H1 (cell line): ENCODE measurements around the gene C1QTNF1. TPM values are rescaled to one million over a fixed set of nuclear protein-coding genes. Genes with fewer than 3 reads are reported as not detected.

Experiments
- CHD1 ChIP-seq: IDR thresholded peaks from 2 replicates; pipeline ENCODE4 v1.6.1; 2012; ENCODE audit warnings: low read depth, low read length, improper control_type of control experiment
- CTCF ChIP-seq, 3 experiments: IDR thresholded peaks; 1 replicate in 2 of 3; 2 replicates in 1 of 3; pipeline versions ENCODE4 v1.5.1 to v1.6.1; 2011; ENCODE audit warnings: low read length in 3 of 3, mild to moderate bottlenecking in 3 of 3, inconsistent platforms in 2 of 3, low read depth in 1 of 3, moderate library complexity in 1 of 3; ENCODE audit not compliant: insufficient read depth in 1 of 3; ENCODE audit errors: control extremely low read depth in 1 of 3
- GABPA ChIP-seq: IDR thresholded peaks from 2 replicates; pipeline ENCODE4 v1.6.1; 2011; ENCODE audit warnings: mild to moderate bottlenecking, low read length, moderate library complexity, borderline replicate concordance; ENCODE audit not compliant: insufficient read depth
- SIRT6 ChIP-seq: IDR thresholded peaks from one replicate; pipeline ENCODE4 v1.7.1; 2012; ENCODE audit warnings: low read length, inconsistent platforms
- SUZ12 ChIP-seq: fragments of 200-600 bp; sonication (generic); IDR thresholded peaks from 2 replicates; pipeline ENCODE4 v1.6.1; 2012; ENCODE audit warnings: mild to moderate bottlenecking, inconsistent platforms, low read length, moderate library complexity, mixed read lengths
- polyA plus RNA-seq, 7 experiments: library from polyadenylated mRNA; depleted of rRNA in 3 of 7; stranded (reverse) in 5 of 7; unstranded in 2 of 7; fragments of >200 nt in 5 of 7; fragments of 200-250 nt in 2 of 7; gene quantifications; 1 replicate in 5 of 7; 2 replicates in 1 of 7; 4 replicates in 1 of 7; pipeline versions ENCODE4 v1.2.1 to v1.2.3, GENCODE V29; 2011 to 2013; ENCODE audit warnings: missing spikeins in 2 of 7, mixed read lengths in 2 of 7
- total RNA-seq: library from RNA; stranded (reverse); fragmentation: NEBNext Ultra II Directional; extraction: Animal tissue kit (Norgen Biotek cat#: 25700); gene quantifications from 2 replicates; pipeline ENCODE4 v1.2.1, GENCODE V29; 2021
- TF ChIP-seq, protein P1 (sequence below): IDR thresholded peaks from 2 replicates; pipeline ENCODE4 v1.6.1; 2011; ENCODE audit warnings: low read length, improper control_type of control experiment

C1QTNF1 gene
- total and polyA plus RNA-seq, 2 of the 8 experiments (the other 6 are each of a cell fraction or from before 2014, with no cell fraction given), result 1.5 to 2.5 TPM

DNA sequence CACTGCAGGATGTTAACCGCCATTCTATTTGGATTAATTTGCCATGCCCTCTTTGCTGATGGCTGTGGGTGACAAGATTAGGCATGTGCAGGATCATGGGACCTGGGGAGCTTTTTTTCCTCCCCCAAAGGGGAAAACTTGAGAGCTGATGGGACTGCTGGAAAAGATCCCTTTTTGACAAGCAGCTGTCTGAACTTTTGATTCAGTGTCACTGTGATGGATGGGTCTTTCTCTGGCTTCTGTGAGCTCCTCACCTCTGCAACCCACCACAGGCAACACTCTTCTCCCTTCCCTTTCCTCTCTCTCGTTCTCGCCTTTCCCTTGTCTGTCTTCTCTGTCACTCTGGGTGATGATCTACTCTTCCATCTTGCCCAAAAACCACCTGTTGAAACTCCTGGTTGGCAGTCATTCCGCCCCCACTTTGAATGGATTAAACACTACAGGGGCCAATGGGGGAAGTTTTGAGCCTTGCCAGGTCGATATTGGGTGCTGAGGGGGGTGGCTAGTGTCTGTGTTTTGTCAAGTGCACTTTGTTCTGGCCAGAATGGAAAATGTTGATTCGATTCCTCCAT is 11.3 kb upstream of the C1QTNF1 start (continued):
- no peak for TF ChIP-seq CTCF (IDR thresholded peaks at IDR 0.05; ENCODE audit: control extremely low read depth in 1 of 3, insufficient read depth in 1 of 3, low read depth in 1 of 3, low read length in 3 of 3)
- TF ChIP-seq, protein P1, sequence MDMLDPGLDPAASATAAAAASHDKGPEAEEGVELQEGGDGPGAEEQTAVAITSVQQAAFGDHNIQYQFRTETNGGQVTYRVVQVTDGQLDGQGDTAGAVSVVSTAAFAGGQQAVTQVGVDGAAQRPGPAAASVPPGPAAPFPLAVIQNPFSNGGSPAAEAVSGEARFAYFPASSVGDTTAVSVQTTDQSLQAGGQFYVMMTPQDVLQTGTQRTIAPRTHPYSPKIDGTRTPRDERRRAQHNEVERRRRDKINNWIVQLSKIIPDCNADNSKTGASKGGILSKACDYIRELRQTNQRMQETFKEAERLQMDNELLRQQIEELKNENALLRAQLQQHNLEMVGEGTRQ, result no peak
- TF ChIP-seq SIRT6, result no peak
- no peak for TF ChIP-seq GABPA
- TF ChIP-seq SUZ12, result no peak
- TF ChIP-seq CHD1, result no peak
